A549 (cell line): Measurements from ENCODE around the gene MPP2. TPM values are rescaled to one million over a fixed set of nuclear protein-coding genes. Genes with fewer than 3 reads are reported as not detected.
"Not testable (repeated sequence)": the region's sequence is repeated elsewhere in the genome, so short reads cannot be mapped to it uniquely, and the experiment has no call there.

Source experiments
- ATAC-seq, 2 experiments: fragments of 200-7000 bp in 1 of 2; fragments of >200 bp in 1 of 2; cut with Nextera tagmentation in 1 of 2; cut with Tn5 transposase in 1 of 2; 3 replicates each; pipeline versions ENCODE4 v1.8.0 to v1.9.1; 2018 to 2020; ENCODE audit warnings: mild to moderate bottlenecking in 1 of 2, moderate library complexity in 1 of 2
- CTCF ChIA-PET: fragments of 300-600 bp; sonication (Branson Sonifier 250); formaldehyde crosslinking; extraction: SDS; loops from one replicate; lab custom pipeline; 2021; ENCODE audit warnings: antibody characterized with exemption, inconsistent platforms; lab: Yijun Ruan, JAX
- POLR2A ChIA-PET: fragments of 350-600 bp; formaldehyde crosslinking; extraction: SDS; loops from one replicate; lab custom pipeline; 2021; ENCODE audit warnings: antibody characterized with exemption, inconsistent platforms; lab: Yijun Ruan, JAX
- DNase-seq, 2 experiments: peaks; one replicate each; pipeline versions ENCODE4 v3.0.0 to v3.0.0-alpha.2; 2011 to 2016; ENCODE audit warnings: low read depth in 1 of 2, low spot score in 1 of 2
- FAIRE-seq: peaks from 2 replicates; lab custom pipeline; 2011; peaks lifted over from hg19 to GRCh38; lab: Jason Lieb, UNC
- H3K27ac ChIP-seq, 2 experiments: fragments of >200 bp; sonication (Bioruptor Twin); formaldehyde crosslinking; 3 replicates each; pipeline ENCODE4 v1.5.1; 2016 to 2017
- H3K4me1 ChIP-seq: fragments of >200 bp; sonication (Bioruptor Twin); formaldehyde crosslinking; 3 replicates; pipeline ENCODE4 v1.6.1; 2016
- H3K4me2 ChIP-seq: fragments of >200 bp; sonication (Bioruptor Twin); formaldehyde crosslinking; 3 replicates; pipeline ENCODE4 v1.6.1; 2016
- H3K4me3 ChIP-seq: fragments of >200 bp; sonication (Bioruptor Twin); formaldehyde crosslinking; 3 replicates; pipeline ENCODE4 v1.5.1; 2016
- H3K9me3 ChIP-seq: fragments of >200 bp; sonication (Bioruptor Twin); formaldehyde crosslinking; 3 replicates; pipeline ENCODE4 v1.6.1; 2016
- ATOH8 ChIP-seq: fragments of 250-450 bp; sonication (Bioruptor Pico); IDR thresholded peaks from 2 replicates; pipeline ENCODE4 v1.5.0; 2020; ENCODE audit warnings: low read depth, mild to moderate bottlenecking, moderate library complexity
- CBX2 ChIP-seq: fragments of 200-600 bp; sonication (generic); IDR thresholded peaks from 2 replicates; pipeline ENCODE4 v1.6.1; 2016; ENCODE audit warnings: low read depth, mild to moderate bottlenecking, borderline replicate concordance
- CHD2 ChIP-seq: fragments of 150-350 bp; IDR thresholded peaks from 2 replicates; pipeline ENCODE4 v1.6.1; 2014; ENCODE audit warnings: low read length; ENCODE audit not compliant: partially characterized antibody
- CHD4 ChIP-seq: fragments of 200-600 bp; sonication (generic); IDR thresholded peaks from 2 replicates; pipeline ENCODE4 v1.6.1; 2016; ENCODE audit warnings: antibody characterized with exemption, mild to moderate bottlenecking, borderline replicate concordance
- CTCF ChIP-seq: fragments of >200 bp; sonication (Bioruptor Twin); formaldehyde crosslinking; IDR thresholded peaks from 3 replicates; pipeline ENCODE4 v1.5.1; 2016
- EHMT2 ChIP-seq: fragments of 200-600 bp; sonication (generic); IDR thresholded peaks from 2 replicates; pipeline ENCODE4 v1.6.1; 2016; ENCODE audit warnings: antibody characterized with exemption, low read depth, mild to moderate bottlenecking, moderate library complexity
- EP300 ChIP-seq, 2 experiments: fragments of >200 bp; sonication (Bioruptor Twin); formaldehyde crosslinking; IDR thresholded peaks; 2 replicates in 1 of 2; 3 replicates in 1 of 2; pipeline ENCODE4 v1.6.1; 2016 to 2017
- FOXS1 ChIP-seq: fragments of 250-450 bp; sonication (Bioruptor Pico); IDR thresholded peaks from 2 replicates; pipeline ENCODE4 v1.5.0; 2020; ENCODE audit warnings: mild to moderate bottlenecking, moderate library complexity
- HDAC2 ChIP-seq: fragments of 200-600 bp; sonication (generic); IDR thresholded peaks from 2 replicates; pipeline ENCODE4 v1.6.1; 2016
- HOXB5 ChIP-seq: fragments of 250-450 bp; sonication (Bioruptor Pico); IDR thresholded peaks from 2 replicates; pipeline ENCODE4 v1.5.0; 2020; ENCODE audit warnings: mild to moderate bottlenecking, moderate library complexity
- MYC ChIP-seq: IDR thresholded peaks from 2 replicates; pipeline ENCODE4 v1.6.1; 2012; ENCODE audit warnings: mild to moderate bottlenecking, inconsistent platforms, low read length, improper control_type of control experiment, borderline replicate concordance
- RAD21 ChIP-seq, 2 experiments: fragments of >200 bp in 1 of 2; sonication (Bioruptor Twin) in 1 of 2; formaldehyde crosslinking in 1 of 2; IDR thresholded peaks in 1 of 2; conservative IDR thresholded peaks in 1 of 2; 2 replicates in 1 of 2; 3 replicates in 1 of 2; pipeline ENCODE4 v1.6.1; 2012 to 2018; ENCODE audit warnings: inconsistent platforms in 1 of 2
- RNF2 ChIP-seq: fragments of 200-600 bp; sonication (generic); IDR thresholded peaks from 2 replicates; pipeline ENCODE4 v1.6.1; 2016; ENCODE audit warnings: low read depth, mild to moderate bottlenecking, antibody characterized with exemption, moderate library complexity, borderline replicate concordance
- SMC3 ChIP-seq: fragments of >200 bp; sonication (Bioruptor Twin); formaldehyde crosslinking; IDR thresholded peaks from 3 replicates; pipeline ENCODE4 v1.6.1; 2018; ENCODE audit warnings: inconsistent platforms
- WGBS: methylation state at CpG from one replicate; pipeline ENCODE4 v1.1.6; 2017; ENCODE audit errors: missing lambda C conversion rate; 5-methylcytosine and 5-hydroxymethylcytosine counted together
- polyA plus RNA-seq, 4 experiments: library from polyadenylated mRNA; depleted of rRNA in 3 of 4; stranded (reverse); fragments of >200 nt; fragmentation: RNase III in 1 of 4; extraction: RNeasy Plus Mini Kit Qiagen cat#74134 plus additional on column Dnase treatment in 1 of 4; gene quantifications; 2 replicates in 3 of 4; 3 replicates in 1 of 4; pipeline ENCODE4 v1.2.3, GENCODE V29; 2011 to 2017
- TF ChIP-seq, protein P1 (sequence below): IDR thresholded peaks from 2 replicates; pipeline ENCODE4 v1.6.1; 2012
- TF ChIP-seq, protein P2 (sequence below): fragments of 250-450 bp; sonication (Bioruptor Pico); IDR thresholded peaks from 2 replicates; pipeline ENCODE4 v1.5.0; 2021; ENCODE audit warnings: mild to moderate bottlenecking, moderate library complexity, borderline replicate concordance

MPP2 gene
- polyA plus RNA-seq, 2 of the 4 experiments (the other 2 are of a cell fraction): 3.8 to 4.2 TPM

GRCh38 chr17:43842975-43843325 lies 64.4 kb downstream of the MPP2 start:
- 20% methylated on average over 7 of the region's 7 CpGs for WGBS
- peak overlapping the region; percentile 2 to 57; a peak in 2 of 6 replicates for H3K27ac ChIP-seq
- CTCF ChIA-PET: interaction anchor here (0.6 to 10.8 kb wide), 8 partner anchors 13 to 533 kb away, joined by 3 to 168 read pairs (median 19); partner anchors contain the start of gene MPP3

DNA sequence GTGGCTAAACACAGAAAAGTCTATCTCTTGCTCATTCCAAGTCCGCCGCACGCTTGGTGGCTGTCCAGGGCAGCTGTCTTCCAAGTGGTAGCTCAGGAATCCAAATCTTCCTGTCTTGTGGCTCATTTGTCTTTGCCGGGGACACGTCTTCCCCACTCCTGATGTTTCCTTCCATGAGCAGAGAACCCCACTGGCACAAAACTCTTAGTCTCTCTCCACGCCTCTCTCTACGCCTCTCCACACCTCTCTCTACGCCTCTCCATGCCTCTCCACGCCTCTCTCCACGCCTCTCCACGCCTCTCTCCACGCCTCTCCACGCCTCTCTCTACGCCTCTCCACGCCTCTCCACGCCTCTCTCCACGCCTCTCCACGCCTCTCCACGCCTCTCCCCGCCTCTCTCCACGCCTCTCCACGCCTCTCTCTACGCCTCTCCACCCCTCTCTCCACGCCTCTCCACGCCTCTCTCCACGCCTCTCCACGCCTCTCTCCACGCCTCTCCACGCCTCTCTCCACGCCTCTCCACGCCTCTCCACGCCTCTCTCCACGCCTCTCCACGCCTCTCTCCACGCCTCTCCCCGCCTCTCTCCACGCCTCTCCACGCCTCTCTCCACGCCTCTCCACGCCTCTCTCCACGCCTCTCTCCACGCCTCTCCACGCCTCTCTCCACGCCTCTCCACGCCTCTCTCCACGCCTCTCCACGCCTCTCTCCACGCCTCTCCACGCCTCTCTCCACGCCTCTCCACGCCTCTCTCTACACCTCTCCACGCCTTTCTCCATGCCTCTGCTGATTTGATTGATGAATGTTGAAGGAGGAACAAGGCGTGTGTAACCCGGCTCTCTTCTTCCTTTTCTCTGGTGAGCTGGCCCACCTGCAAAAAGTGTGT lies 65.0 kb downstream of the MPP2 start:
- peak; percentile 64 to 75 for ATAC-seq
- not testable (repeated sequence) for H3K9me3 ChIP-seq, FAIRE-seq
- peak overlapping the region; percentile 27 to 57; a peak in 4 of 6 replicates for H3K27ac ChIP-seq
- TF ChIP-seq CHD4: 0 out of 2 replicates have a peak, but pooled peaks have one; percentile 43
- TF ChIP-seq HOXB5 (CRISPR knock-in tag): peak; percentile 96
- TF ChIP-seq, protein P1, sequence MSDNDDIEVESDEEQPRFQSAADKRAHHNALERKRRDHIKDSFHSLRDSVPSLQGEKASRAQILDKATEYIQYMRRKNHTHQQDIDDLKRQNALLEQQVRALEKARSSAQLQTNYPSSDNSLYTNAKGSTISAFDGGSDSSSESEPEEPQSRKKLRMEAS: peak; percentile 85
- WGBS: 3% methylated on average over 45 of the region's 54 CpGs
- peak overlapping the region; percentile 99 for H3K4me2 ChIP-seq
- H3K4me3 ChIP-seq: peak overlapping the region; percentile 40
- ChIA-PET CTCF (interaction anchor here (0.6 to 10.8 kb wide), 12 partner anchors 12 to 532 kb away, joined by 3 to 168 read pairs (median 5); partner anchors contain the start of gene MPP3), POLR2A (interaction anchor here (0.6 to 2.7 kb wide), 4 partner anchors 43 to 817 kb away, joined by 4 to 9 read pairs (median 5); partner anchors contain the start of gene DUSP3)
- DNase-seq: peak; percentile 71 to 89
- H3K4me1 ChIP-seq: peaks cover 43% of the 10 kb centered on the region

More at GRCh38 chr17:43842975-43843325, 64.4 kb downstream of the MPP2 start:
- Histone ChIP-seq H3K4me2 (peak overlapping the region; percentile 63), H3K9me3 (no peaks in the 10 kb centered on the region), H3K4me1 (peaks cover 43% of the 10 kb centered on the region)
- no peak for DNase-seq
- ATAC-seq: no peak; a peak in 1 of 6 replicates
- no peak for FAIRE-seq
- TF ChIP-seq, protein P1: no peak
- TF ChIP-seq, all 56 proteins: peak for 0
- POLR2A ChIA-PET: interaction anchor here (2.7 kb wide), 1 partner anchor 64 kb away, joined by 9 read pairs; the partner anchor contains the start of gene DUSP3
- H3K4me3 ChIP-seq: peak overlapping the region; percentile 12; the same call in 1 of the 3 replicates

DNA sequence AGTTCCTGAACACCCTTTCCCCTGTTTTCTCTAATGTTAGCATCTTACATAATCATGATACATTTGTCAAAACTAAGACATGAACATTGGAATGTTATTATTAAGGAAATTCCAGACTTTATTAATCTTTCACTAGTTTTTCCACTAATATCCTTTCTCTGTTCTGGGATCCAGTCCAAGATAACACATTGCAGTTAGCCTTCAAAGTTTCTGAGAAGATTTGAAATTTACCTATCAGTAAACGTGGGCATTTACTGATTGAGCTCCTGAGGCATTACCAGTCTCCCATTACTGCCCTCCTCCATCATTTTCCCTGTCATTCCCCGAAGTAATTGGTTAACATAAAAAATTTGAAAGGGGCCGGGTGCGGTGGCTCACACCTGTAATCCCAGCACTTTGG lies 66.1 kb downstream of the MPP2 start:
- Histone ChIP-seq H3K4me1 (peaks cover 43% of the 10 kb centered on the region), H3K4me2 (peak overlapping the region; percentile 99), H3K9me3 (no peaks in the 10 kb centered on the region)
- DNase-seq (no peak), FAIRE-seq (no peak)
- CTCF ChIA-PET: interaction anchor here (0.8 to 10.8 kb wide), 14 partner anchors 11 to 558 kb away, joined by 3 to 168 read pairs (median 4); partner anchors contain the start of genes CFAP97D1 and MPP3
- WGBS: 29% methylated on average over 4 of the region's 4 CpGs
- POLR2A ChIA-PET: interaction anchor here (0.6 to 2.7 kb wide), 2 partner anchors 21 to 63 kb away, joined by 4 to 9 read pairs; partner anchors contain the start of gene DUSP3
- TF ChIP-seq EP300 (IDR thresholded peaks at IDR 0.05): no peak
- TF ChIP-seq, all 56 proteins: peak for 0
- H3K27ac ChIP-seq: peak overlapping the region; percentile 27 to 83; a peak in 4 of 6 replicates
- no peak overlapping the region; the same call in 1 of the 3 replicates for H3K4me3 ChIP-seq
- no peak for ATAC-seq

GRCh38 chr17:43840814-43841213 lies 66.5 kb downstream of the MPP2 start:
- no peak for FAIRE-seq

More at GRCh38 chr17:43840814-43841213, 66.5 kb downstream of the MPP2 start:
- CTCF ChIA-PET: interaction anchor here (0.6 to 10.8 kb wide), 18 partner anchors 8 to 559 kb away, joined by 3 to 168 read pairs (median 4); partner anchors contain the start of genes CFAP97D1, DHX8, MPP2 and MPP3
- H3K4me3 ChIP-seq: peak overlapping the region; percentile 20; the same call in 1 of the 3 replicates
- H3K4me1 ChIP-seq: peaks cover 39% of the 10 kb centered on the region
- peak overlapping the region; percentile 80 to 83 for H3K27ac ChIP-seq
- ATAC-seq (peak; percentile 27 to 58; a peak in 3 of 6 replicates), DNase-seq (peak; percentile 49 to 67)
- 0 out of 3 replicates have a peak, but pooled peaks have one; percentile 25 for TF ChIP-seq SMC3
- TF ChIP-seq CHD2: no peak
- TF ChIP-seq RNF2: no peak
- no peak for TF ChIP-seq HDAC2
- no peak for TF ChIP-seq EHMT2
- TF ChIP-seq, protein P2, sequence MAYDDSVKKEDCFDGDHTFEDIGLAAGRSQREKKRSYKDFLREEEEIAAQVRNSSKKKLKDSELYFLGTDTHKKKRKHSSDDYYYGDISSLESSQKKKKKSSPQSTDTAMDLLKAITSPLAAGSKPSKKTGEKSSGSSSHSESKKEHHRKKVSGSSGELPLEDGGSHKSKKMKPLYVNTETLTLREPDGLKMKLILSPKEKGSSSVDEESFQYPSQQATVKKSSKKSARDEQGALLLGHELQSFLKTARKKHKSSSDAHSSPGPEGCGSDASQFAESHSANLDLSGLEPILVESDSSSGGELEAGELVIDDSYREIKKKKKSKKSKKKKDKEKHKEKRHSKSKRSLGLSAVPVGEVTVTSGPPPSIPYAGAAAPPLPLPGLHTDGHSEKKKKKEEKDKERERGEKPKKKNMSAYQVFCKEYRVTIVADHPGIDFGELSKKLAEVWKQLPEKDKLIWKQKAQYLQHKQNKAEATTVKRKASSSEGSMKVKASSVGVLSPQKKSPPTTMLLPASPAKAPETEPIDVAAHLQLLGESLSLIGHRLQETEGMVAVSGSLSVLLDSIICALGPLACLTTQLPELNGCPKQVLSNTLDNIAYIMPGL (CRISPR knock-in tag): no peak
- no peak for TF ChIP-seq FOXS1 (CRISPR knock-in tag)
- TF ChIP-seq MYC: no peak
- peak; percentile 38; the same call in 2 of the 3 replicates for TF ChIP-seq CTCF
- peak; percentile 6 to 45; a peak in 3 of 5 replicates for TF ChIP-seq RAD21 (conservative IDR thresholded peaks at IDR 0.05 in 1 of 2, IDR thresholded peaks at IDR 0.05 in 1 of 2)
- TF ChIP-seq ATOH8: no peak
- no peak for TF ChIP-seq CBX2
- no peaks in the 10 kb centered on the region for H3K9me3 ChIP-seq
- WGBS: 47% methylated on average over 4 of the region's 4 CpGs
- POLR2A ChIA-PET: interaction anchor here (2.7 kb wide), 1 partner anchor 62 kb away, joined by 9 read pairs; the partner anchor contains the start of gene DUSP3
- H3K4me2 ChIP-seq: peak overlapping the region; percentile 99
